ENCODE data around the gene GNA12. TPM values are rescaled to one million over a fixed set of nuclear protein-coding genes. Genes with fewer than 3 reads are reported as not detected.

Gene GNA12
- polyA plus RNA-seq, 1 of the 3 experiments (the other 2 are of a cell fraction) = 64.8 TPM

- H4K20me1 ChIP-seq (ENCODE audit: insufficient read depth) = no peaks in the 10 kb centered on the region
- peaks cover 0 to 4% of the 10 kb centered on the region in 2 experiments; a peak in 1 of 4 replicates for H3K4me1 ChIP-seq (ENCODE audit: control insufficient read depth in 1 of 2, insufficient read depth in 2 of 2, low read depth in 1 of 2, low read length in 1 of 2)
- H3K4me2 ChIP-seq = no peak overlapping the region
- H3K4me3 ChIP-seq (ENCODE audit: low read depth in 2 of 2, low read length in 1 of 2) = no peak overlapping the region
- H3K9me2 ChIP-seq = no peaks in the 10 kb centered on the region
- H3K27me3 ChIP-seq (ENCODE audit: insufficient read depth) = no peaks in the 10 kb centered on the region
- H3K27ac ChIP-seq (ENCODE audit: low read depth in 2 of 2, low read length in 1 of 2) = no peak overlapping the region
- no peaks in the 10 kb centered on the region for H3K9me3 ChIP-seq
- H3K79me2 ChIP-seq (ENCODE audit: insufficient read depth) = no peaks in the 10 kb centered on the region
- no peak overlapping the region for H3K9ac ChIP-seq
- H3F3A ChIP-seq (replicated peaks; ENCODE audit: insufficient read depth) = no peaks in the 10 kb centered on the region
- no peak for DNase-seq
- ChIA-PET POLR2A (no interaction called here), CTCF (interaction anchor here (0.7 to 8.6 kb wide), 8 partner anchors 9 to 155 kb away, joined by 3 to 55 read pairs (median 6); no protein-coding TSS in a partner anchor)
- 91% methylated on average over 11 of the region's 11 CpGs for WGBS (ENCODE audit: low lambda C conversion rate)
- no peak for TF ChIP-seq RAD21 (IDR thresholded peaks at IDR 0.05; ENCODE audit: low read length)
- TF ChIP-seq JUND (IDR thresholded peaks at IDR 0.05) = no peak
- no peak for TF ChIP-seq FOXJ3 (CRISPR knock-in tag; IDR thresholded peaks at IDR 0.05)
- TF ChIP-seq, protein P1, sequence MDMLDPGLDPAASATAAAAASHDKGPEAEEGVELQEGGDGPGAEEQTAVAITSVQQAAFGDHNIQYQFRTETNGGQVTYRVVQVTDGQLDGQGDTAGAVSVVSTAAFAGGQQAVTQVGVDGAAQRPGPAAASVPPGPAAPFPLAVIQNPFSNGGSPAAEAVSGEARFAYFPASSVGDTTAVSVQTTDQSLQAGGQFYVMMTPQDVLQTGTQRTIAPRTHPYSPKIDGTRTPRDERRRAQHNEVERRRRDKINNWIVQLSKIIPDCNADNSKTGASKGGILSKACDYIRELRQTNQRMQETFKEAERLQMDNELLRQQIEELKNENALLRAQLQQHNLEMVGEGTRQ (IDR thresholded peaks at IDR 0.05; ENCODE audit: borderline replicate concordance, low read depth, low read length) = no peak
- no peak for TF ChIP-seq POLR2AphosphoS5 (IDR thresholded peaks at IDR 0.05; ENCODE audit: low read depth, low read length)
- TF ChIP-seq, protein P2, sequence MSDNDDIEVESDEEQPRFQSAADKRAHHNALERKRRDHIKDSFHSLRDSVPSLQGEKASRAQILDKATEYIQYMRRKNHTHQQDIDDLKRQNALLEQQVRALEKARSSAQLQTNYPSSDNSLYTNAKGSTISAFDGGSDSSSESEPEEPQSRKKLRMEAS (IDR thresholded peaks at IDR 0.05; ENCODE audit: low read depth) = no peak
- TF ChIP-seq SIN3A (IDR thresholded peaks at IDR 0.05; ENCODE audit: borderline replicate concordance, low read depth, low read length) = no peak
- no peak for TF ChIP-seq PBX3 (IDR thresholded peaks at IDR 0.05)
- TF ChIP-seq GABPA (IDR thresholded peaks at IDR 0.05; ENCODE audit: low read depth) = no peak
- no peak for TF ChIP-seq ELF1 (IDR thresholded peaks at IDR 0.05)
- no peak for TF ChIP-seq GATA2 (CRISPR knock-in tag; IDR thresholded peaks at IDR 0.05)
- no peak for TF ChIP-seq NFIC (IDR thresholded peaks at IDR 0.05; ENCODE audit: borderline replicate concordance)
- H2AFZ ChIP-seq (ENCODE audit: low read depth) = no peak overlapping the region
- no peaks in the 10 kb centered on the region for H3K36me3 ChIP-seq (replicated peaks in 1 of 2; ENCODE audit: control insufficient read depth in 1 of 2, insufficient read depth in 2 of 2, low read length in 1 of 2)
These were observed 133.8 kb downstream of the GNA12 start for GRCh38 chr7:2710286-2710655.

- no peak overlapping the region for H3K9ac ChIP-seq
- WGBS (ENCODE audit: low lambda C conversion rate) = 94% methylated on average over 15 of the region's 35 CpGs
- ChIA-PET POLR2A (interaction anchor here (0.6 kb wide), 1 partner anchor 14 kb away, joined by 4 read pairs; no protein-coding TSS in a partner anchor), CTCF (interaction anchor here (0.7 to 8.6 kb wide), 9 partner anchors 9 to 155 kb away, joined by 3 to 55 read pairs (median 6); no protein-coding TSS in a partner anchor)
- H2AFZ ChIP-seq (ENCODE audit: low read depth) = no peak overlapping the region
- H3K27ac ChIP-seq (ENCODE audit: low read depth in 2 of 2, low read length in 1 of 2) = no peak overlapping the region
- no peaks in the 10 kb centered on the region for H4K20me1 ChIP-seq (ENCODE audit: insufficient read depth)
- peak; percentile 62 for DNase-seq
- no peak overlapping the region for H3K4me3 ChIP-seq (ENCODE audit: low read depth in 2 of 2, low read length in 1 of 2)
- H3K79me2 ChIP-seq (ENCODE audit: insufficient read depth) = no peaks in the 10 kb centered on the region
- H3K9me3 ChIP-seq = no peaks in the 10 kb centered on the region
- TF ChIP-seq, protein P3, sequence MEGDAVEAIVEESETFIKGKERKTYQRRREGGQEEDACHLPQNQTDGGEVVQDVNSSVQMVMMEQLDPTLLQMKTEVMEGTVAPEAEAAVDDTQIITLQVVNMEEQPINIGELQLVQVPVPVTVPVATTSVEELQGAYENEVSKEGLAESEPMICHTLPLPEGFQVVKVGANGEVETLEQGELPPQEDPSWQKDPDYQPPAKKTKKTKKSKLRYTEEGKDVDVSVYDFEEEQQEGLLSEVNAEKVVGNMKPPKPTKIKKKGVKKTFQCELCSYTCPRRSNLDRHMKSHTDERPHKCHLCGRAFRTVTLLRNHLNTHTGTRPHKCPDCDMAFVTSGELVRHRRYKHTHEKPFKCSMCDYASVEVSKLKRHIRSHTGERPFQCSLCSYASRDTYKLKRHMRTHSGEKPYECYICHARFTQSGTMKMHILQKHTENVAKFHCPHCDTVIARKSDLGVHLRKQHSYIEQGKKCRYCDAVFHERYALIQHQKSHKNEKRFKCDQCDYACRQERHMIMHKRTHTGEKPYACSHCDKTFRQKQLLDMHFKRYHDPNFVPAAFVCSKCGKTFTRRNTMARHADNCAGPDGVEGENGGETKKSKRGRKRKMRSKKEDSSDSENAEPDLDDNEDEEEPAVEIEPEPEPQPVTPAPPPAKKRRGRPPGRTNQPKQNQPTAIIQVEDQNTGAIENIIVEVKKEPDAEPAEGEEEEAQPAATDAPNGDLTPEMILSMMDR (IDR thresholded peaks at IDR 0.05) = peak; percentile 26
- peak; percentile 28 for TF ChIP-seq RAD21 (IDR thresholded peaks at IDR 0.05; ENCODE audit: low read length)
- TF ChIP-seq GATA2 (CRISPR knock-in tag; IDR thresholded peaks at IDR 0.05) = no peak
- H3K9me2 ChIP-seq = no peaks in the 10 kb centered on the region
- no peaks in the 10 kb centered on the region for H3F3A ChIP-seq (replicated peaks; ENCODE audit: insufficient read depth)
- no peaks in the 10 kb centered on the region for H3K36me3 ChIP-seq (replicated peaks in 1 of 2; ENCODE audit: control insufficient read depth in 1 of 2, insufficient read depth in 2 of 2, low read length in 1 of 2)
- no peaks in the 10 kb centered on the region for H3K27me3 ChIP-seq (ENCODE audit: insufficient read depth)
- H3K4me2 ChIP-seq = no peak overlapping the region
- H3K4me1 ChIP-seq (ENCODE audit: control insufficient read depth in 1 of 2, insufficient read depth in 2 of 2, low read depth in 1 of 2, low read length in 1 of 2) = peaks cover 0 to 4% of the 10 kb centered on the region in 2 experiments; a peak in 1 of 4 replicates
These were observed 134.4 kb downstream of the GNA12 start for GRCh38 chr7:2709553-2710285.
